ENCODE data around the gene SLCO2A1.

SLCO2A1 gene

GRCh38 chr3:134060561-134061385 lies 31.0 kb upstream of the SLCO2A1 start:
- no peak for DNase-seq

- DNase-seq, result no peak
Observed at GRCh38 chr3:134059671-134060560, 30.2 kb upstream of the SLCO2A1 start.

GRCh38 chr3:134059035-134059601 lies 29.4 kb upstream of the SLCO2A1 start:
- no peak for DNase-seq

GRCh38 chr3:134057654-134058110 lies 28.0 kb upstream of the SLCO2A1 start:
- DNase-seq, result no peak

GRCh38 chr3:134057006-134057653 lies 27.4 kb upstream of the SLCO2A1 start:
- DNase-seq, result no peak

GRCh38 chr3:134056464-134056891 lies 26.8 kb upstream of the SLCO2A1 start:
- DNase-seq, result no peak

- no peak for DNase-seq
Observed at GRCh38 chr3:134055661-134056060, 25.9 kb upstream of the SLCO2A1 start.

GRCh38 chr3:134054881-134055280 lies 25.2 kb upstream of the SLCO2A1 start:
- DNase-seq, result no peak

- no peak for DNase-seq
Observed at GRCh38 chr3:134054231-134054630, 24.5 kb upstream of the SLCO2A1 start.

GRCh38 chr3:134052370-134052769 lies 22.6 kb upstream of the SLCO2A1 start:
- no peak for DNase-seq

GRCh38 chr3:134049676-134050075 lies 20.0 kb upstream of the SLCO2A1 start:
- no peak for DNase-seq

- DNase-seq, result no peak
Observed at GRCh38 chr3:134048278-134048996, 18.7 kb upstream of the SLCO2A1 start.

- DNase-seq, result no peak
Observed at GRCh38 chr3:134044459-134044858, 14.7 kb upstream of the SLCO2A1 start.

- no peak for DNase-seq
Observed at GRCh38 chr3:134040066-134040465, 10.3 kb upstream of the SLCO2A1 start.

- no peak for DNase-seq
Observed at GRCh38 chr3:134039161-134039862, 9.6 kb upstream of the SLCO2A1 start.

GRCh38 chr3:134038716-134039115 lies 9.0 kb upstream of the SLCO2A1 start:
- DNase-seq, result no peak

GRCh38 chr3:134038071-134038491 lies 8.4 kb upstream of the SLCO2A1 start:
- no peak for DNase-seq

- no peak for DNase-seq
Observed at GRCh38 chr3:134037168-134037567, 7.4 kb upstream of the SLCO2A1 start.

- no peak for DNase-seq
Observed at GRCh38 chr3:134036291-134036690, 6.6 kb upstream of the SLCO2A1 start.

GRCh38 chr3:134035836-134036235 lies 6.1 kb upstream of the SLCO2A1 start:
- no peak for DNase-seq

GRCh38 chr3:134034005-134034785 lies 4.5 kb upstream of the SLCO2A1 start:
- DNase-seq, result no peak

Data from NCI-H187 (cell line).